ENCODE results near the gene UACA.

- TF ChIP-seq, protein P1, sequence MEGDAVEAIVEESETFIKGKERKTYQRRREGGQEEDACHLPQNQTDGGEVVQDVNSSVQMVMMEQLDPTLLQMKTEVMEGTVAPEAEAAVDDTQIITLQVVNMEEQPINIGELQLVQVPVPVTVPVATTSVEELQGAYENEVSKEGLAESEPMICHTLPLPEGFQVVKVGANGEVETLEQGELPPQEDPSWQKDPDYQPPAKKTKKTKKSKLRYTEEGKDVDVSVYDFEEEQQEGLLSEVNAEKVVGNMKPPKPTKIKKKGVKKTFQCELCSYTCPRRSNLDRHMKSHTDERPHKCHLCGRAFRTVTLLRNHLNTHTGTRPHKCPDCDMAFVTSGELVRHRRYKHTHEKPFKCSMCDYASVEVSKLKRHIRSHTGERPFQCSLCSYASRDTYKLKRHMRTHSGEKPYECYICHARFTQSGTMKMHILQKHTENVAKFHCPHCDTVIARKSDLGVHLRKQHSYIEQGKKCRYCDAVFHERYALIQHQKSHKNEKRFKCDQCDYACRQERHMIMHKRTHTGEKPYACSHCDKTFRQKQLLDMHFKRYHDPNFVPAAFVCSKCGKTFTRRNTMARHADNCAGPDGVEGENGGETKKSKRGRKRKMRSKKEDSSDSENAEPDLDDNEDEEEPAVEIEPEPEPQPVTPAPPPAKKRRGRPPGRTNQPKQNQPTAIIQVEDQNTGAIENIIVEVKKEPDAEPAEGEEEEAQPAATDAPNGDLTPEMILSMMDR (IDR thresholded peaks at IDR 0.05): no peak
- no peak for TF ChIP-seq ZSCAN18 (CRISPR knock-in tag; IDR thresholded peaks at IDR 0.05)
- TF ChIP-seq, protein P2, sequence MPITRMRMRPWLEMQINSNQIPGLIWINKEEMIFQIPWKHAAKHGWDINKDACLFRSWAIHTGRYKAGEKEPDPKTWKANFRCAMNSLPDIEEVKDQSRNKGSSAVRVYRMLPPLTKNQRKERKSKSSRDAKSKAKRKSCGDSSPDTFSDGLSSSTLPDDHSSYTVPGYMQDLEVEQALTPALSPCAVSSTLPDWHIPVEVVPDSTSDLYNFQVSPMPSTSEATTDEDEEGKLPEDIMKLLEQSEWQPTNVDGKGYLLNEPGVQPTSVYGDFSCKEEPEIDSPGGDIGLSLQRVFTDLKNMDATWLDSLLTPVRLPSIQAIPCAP (CRISPR knock-in tag; IDR thresholded peaks at IDR 0.05): no peak
- no peak for TF ChIP-seq FOXP4 (CRISPR knock-in tag; IDR thresholded peaks at IDR 0.05)
- TF ChIP-seq, protein P3, sequence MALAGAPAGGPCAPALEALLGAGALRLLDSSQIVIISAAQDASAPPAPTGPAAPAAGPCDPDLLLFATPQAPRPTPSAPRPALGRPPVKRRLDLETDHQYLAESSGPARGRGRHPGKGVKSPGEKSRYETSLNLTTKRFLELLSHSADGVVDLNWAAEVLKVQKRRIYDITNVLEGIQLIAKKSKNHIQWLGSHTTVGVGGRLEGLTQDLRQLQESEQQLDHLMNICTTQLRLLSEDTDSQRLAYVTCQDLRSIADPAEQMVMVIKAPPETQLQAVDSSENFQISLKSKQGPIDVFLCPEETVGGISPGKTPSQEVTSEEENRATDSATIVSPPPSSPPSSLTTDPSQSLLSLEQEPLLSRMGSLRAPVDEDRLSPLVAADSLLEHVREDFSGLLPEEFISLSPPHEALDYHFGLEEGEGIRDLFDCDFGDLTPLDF (CRISPR knock-in tag; IDR thresholded peaks at IDR 0.05): no peak
- TF ChIP-seq TCF7 (CRISPR knock-in tag; IDR thresholded peaks at IDR 0.05; ENCODE audit: low read depth): no peak
- TF ChIP-seq, protein P4, sequence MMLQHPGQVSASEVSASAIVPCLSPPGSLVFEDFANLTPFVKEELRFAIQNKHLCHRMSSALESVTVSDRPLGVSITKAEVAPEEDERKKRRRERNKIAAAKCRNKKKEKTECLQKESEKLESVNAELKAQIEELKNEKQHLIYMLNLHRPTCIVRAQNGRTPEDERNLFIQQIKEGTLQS (CRISPR knock-in tag; conservative IDR thresholded peaks at IDR 0.05): no peak
- no peak for TF ChIP-seq TEAD4 (CRISPR knock-in tag; IDR thresholded peaks at IDR 0.05)
- TF ChIP-seq KAT7 (CRISPR knock-in tag; IDR thresholded peaks at IDR 0.05; ENCODE audit: borderline replicate concordance): no peak
- no peak for TF ChIP-seq SP1 (CRISPR knock-in tag; conservative IDR thresholded peaks at IDR 0.05)
- no peak for TF ChIP-seq FOXP1 (CRISPR knock-in tag; IDR thresholded peaks at IDR 0.05; ENCODE audit: borderline replicate concordance)
Measured at GRCh38 chr15:70793694-70794093, 30.3 kb upstream of the UACA start.
